ENCODE results near the gene SPPL2B. TPM values are rescaled to one million over a fixed set of nuclear protein-coding genes. Genes with fewer than 3 reads are reported as not detected.
A peak's percentile ranks its signal among the peaks of the same experiment; 100 is the strongest.

SPPL2B gene
- total and polyA plus RNA-seq, 2 experiments from 2014 or later, result 23.5 to 51.0 TPM

DNA sequence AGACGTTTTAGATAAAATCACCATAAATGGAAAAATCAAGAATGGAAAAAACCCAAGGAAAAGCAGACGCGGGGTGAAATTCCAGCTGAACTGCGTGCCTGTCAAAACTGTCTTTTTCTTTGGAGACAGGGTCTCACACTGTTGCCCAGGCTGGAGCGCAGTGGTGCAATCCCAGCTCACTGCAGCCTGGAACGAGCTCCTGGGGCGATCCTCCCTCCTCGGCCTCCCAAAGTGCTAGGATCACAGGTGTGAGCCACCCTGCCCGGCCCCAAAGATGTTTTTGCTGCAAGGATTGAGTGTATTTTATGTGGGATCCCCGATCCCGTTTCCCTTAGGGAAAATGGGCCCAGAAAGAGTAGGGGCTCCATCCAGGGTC lies 45.6 kb upstream of the SPPL2B start:
- Histone ChIP-seq H3K36me3 (ENCODE audit: insufficient read depth) (no peaks in the 10 kb centered on the region), H2AFZ (no peak overlapping the region; the same call in 1 of the 2 replicates), H3K27ac (ENCODE audit: low read depth) (no peak overlapping the region), H4K20me1 (replicated peaks; ENCODE audit: insufficient read depth) (no peaks in the 10 kb centered on the region), H3F3A (replicated peaks; ENCODE audit: low read depth) (0 out of 2 replicates have a peak, but pooled peaks cover 2% of the 10 kb centered on the region), H3K4me2 (peak overlapping the region; percentile 88), H3K79me2 (replicated peaks; ENCODE audit: insufficient read depth) (no peaks in the 10 kb centered on the region), H3K4me3 (peak overlapping the region; percentile 69), H3K4me1 (ENCODE audit: insufficient read depth) (no peaks in the 10 kb centered on the region), H3K9me2 (ENCODE audit: insufficient read depth) (no peaks in the 10 kb centered on the region), H3K27me3 (ENCODE audit: insufficient read depth) (peaks cover 28% of the 10 kb centered on the region)
- DNase-seq (ENCODE audit: low spot score) (no peak), ATAC-seq (no peak)
- H3K9me3 Mint-ChIP-seq, result no peaks in the 10 kb centered on the region; the same call in 2 of the 3 replicates
- H3K4me1 Mint-ChIP-seq, result peaks cover 3% of the 10 kb centered on the region; the same call in 2 of the 3 replicates
- peak overlapping the region; percentile 66 for H3K4me3 Mint-ChIP-seq
- H3K27ac Mint-ChIP-seq, result no peak overlapping the region
- H3K27me3 Mint-ChIP-seq (ENCODE audit: insufficient read depth, low read depth, poor library complexity), result peaks cover 17% of the 10 kb centered on the region
- TF ChIP-seq ZNF331 (CRISPR knock-in tag; IDR thresholded peaks at IDR 0.05; ENCODE audit: low read depth) (no peak), STAT1 (IDR thresholded peaks at IDR 0.05; ENCODE audit: unreplicated experiment) (no peak), EZH2 (IDR thresholded peaks at IDR 0.05; ENCODE audit: low read depth, unreplicated experiment) (no peak), CREB1 (CRISPR knock-in tag; IDR thresholded peaks at IDR 0.05; ENCODE audit: low read depth) (no peak), NANOG (IDR thresholded peaks at IDR 0.05; ENCODE audit: borderline replicate concordance) (no peak), JUNB (IDR thresholded peaks at IDR 0.05; ENCODE audit: unreplicated experiment) (no peak), POLR2AphosphoS5 (IDR thresholded peaks at IDR 0.05; ENCODE audit: low read depth) (no peak), ZNF114 (CRISPR knock-in tag; IDR thresholded peaks at IDR 0.05) (no peak), EZH2phosphoT487 (IDR thresholded peaks at IDR 0.05; ENCODE audit: unreplicated experiment) (no peak)
- TF ChIP-seq, protein P1, sequence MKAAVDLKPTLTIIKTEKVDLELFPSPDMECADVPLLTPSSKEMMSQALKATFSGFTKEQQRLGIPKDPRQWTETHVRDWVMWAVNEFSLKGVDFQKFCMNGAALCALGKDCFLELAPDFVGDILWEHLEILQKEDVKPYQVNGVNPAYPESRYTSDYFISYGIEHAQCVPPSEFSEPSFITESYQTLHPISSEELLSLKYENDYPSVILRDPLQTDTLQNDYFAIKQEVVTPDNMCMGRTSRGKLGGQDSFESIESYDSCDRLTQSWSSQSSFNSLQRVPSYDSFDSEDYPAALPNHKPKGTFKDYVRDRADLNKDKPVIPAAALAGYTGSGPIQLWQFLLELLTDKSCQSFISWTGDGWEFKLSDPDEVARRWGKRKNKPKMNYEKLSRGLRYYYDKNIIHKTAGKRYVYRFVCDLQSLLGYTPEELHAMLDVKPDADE (IDR thresholded peaks at IDR 0.05), result no peak
- TF ChIP-seq, protein P2, sequence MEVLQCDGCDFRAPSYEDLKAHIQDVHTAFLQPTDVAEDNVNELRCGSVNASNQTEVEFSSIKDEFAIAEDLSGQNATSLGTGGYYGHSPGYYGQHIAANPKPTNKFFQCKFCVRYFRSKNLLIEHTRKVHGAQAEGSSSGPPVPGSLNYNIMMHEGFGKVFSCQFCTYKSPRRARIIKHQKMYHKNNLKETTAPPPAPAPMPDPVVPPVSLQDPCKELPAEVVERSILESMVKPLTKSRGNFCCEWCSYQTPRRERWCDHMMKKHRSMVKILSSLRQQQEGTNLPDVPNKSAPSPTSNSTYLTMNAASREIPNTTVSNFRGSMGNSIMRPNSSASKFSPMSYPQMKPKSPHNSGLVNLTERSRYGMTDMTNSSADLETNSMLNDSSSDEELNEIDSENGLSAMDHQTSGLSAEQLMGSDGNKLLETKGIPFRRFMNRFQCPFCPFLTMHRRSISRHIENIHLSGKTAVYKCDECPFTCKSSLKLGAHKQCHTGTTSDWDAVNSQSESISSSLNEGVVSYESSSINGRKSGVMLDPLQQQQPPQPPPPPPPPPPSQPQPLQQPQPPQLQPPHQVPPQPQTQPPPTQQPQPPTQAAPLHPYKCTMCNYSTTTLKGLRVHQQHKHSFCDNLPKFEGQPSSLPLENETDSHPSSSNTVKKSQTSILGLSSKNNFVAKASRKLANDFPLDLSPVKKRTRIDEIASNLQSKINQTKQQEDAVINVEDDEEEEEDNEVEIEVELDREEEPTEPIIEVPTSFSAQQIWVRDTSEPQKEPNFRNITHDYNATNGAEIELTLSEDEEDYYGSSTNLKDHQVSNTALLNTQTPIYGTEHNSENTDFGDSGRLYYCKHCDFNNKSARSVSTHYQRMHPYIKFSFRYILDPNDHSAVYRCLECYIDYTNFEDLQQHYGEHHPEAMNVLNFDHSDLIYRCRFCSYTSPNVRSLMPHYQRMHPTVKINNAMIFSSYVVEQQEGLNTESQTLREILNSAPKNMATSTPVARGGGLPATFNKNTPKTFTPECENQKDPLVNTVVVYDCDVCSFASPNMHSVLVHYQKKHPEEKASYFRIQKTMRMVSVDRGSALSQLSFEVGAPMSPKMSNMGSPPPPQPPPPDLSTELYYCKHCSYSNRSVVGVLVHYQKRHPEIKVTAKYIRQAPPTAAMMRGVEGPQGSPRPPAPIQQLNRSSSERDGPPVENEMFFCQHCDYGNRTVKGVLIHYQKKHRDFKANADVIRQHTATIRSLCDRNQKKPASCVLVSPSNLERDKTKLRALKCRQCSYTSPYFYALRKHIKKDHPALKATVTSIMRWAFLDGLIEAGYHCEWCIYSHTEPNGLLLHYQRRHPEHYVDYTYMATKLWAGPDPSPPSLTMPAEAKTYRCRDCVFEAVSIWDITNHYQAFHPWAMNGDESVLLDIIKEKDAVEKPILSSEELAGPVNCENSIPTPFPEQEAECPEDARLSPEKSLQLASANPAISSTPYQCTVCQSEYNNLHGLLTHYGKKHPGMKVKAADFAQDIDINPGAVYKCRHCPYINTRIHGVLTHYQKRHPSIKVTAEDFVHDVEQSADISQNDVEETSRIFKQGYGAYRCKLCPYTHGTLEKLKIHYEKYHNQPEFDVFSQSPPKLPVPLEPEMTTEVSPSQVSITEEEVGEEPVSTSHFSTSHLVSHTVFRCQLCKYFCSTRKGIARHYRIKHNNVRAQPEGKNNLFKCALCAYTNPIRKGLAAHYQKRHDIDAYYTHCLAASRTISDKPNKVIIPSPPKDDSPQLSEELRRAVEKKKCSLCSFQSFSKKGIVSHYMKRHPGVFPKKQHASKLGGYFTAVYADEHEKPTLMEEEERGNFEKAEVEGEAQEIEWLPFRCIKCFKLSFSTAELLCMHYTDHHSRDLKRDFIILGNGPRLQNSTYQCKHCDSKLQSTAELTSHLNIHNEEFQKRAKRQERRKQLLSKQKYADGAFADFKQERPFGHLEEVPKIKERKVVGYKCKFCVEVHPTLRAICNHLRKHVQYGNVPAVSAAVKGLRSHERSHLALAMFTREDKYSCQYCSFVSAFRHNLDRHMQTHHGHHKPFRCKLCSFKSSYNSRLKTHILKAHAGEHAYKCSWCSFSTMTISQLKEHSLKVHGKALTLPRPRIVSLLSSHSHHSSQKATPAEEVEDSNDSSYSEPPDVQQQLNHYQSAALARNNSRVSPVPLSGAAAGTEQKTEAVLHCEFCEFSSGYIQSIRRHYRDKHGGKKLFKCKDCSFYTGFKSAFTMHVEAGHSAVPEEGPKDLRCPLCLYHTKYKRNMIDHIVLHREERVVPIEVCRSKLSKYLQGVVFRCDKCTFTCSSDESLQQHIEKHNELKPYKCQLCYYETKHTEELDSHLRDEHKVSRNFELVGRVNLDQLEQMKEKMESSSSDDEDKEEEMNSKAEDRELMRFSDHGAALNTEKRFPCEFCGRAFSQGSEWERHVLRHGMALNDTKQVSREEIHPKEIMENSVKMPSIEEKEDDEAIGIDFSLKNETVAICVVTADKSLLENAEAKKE (CRISPR knock-in tag; IDR thresholded peaks at IDR 0.05), result no peak
- TF ChIP-seq, protein P3, sequence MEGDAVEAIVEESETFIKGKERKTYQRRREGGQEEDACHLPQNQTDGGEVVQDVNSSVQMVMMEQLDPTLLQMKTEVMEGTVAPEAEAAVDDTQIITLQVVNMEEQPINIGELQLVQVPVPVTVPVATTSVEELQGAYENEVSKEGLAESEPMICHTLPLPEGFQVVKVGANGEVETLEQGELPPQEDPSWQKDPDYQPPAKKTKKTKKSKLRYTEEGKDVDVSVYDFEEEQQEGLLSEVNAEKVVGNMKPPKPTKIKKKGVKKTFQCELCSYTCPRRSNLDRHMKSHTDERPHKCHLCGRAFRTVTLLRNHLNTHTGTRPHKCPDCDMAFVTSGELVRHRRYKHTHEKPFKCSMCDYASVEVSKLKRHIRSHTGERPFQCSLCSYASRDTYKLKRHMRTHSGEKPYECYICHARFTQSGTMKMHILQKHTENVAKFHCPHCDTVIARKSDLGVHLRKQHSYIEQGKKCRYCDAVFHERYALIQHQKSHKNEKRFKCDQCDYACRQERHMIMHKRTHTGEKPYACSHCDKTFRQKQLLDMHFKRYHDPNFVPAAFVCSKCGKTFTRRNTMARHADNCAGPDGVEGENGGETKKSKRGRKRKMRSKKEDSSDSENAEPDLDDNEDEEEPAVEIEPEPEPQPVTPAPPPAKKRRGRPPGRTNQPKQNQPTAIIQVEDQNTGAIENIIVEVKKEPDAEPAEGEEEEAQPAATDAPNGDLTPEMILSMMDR (conservative IDR thresholded peaks at IDR 0.05; ENCODE audit: low read depth in 2 of 2), result no peak
- TF ChIP-seq, protein P4, sequence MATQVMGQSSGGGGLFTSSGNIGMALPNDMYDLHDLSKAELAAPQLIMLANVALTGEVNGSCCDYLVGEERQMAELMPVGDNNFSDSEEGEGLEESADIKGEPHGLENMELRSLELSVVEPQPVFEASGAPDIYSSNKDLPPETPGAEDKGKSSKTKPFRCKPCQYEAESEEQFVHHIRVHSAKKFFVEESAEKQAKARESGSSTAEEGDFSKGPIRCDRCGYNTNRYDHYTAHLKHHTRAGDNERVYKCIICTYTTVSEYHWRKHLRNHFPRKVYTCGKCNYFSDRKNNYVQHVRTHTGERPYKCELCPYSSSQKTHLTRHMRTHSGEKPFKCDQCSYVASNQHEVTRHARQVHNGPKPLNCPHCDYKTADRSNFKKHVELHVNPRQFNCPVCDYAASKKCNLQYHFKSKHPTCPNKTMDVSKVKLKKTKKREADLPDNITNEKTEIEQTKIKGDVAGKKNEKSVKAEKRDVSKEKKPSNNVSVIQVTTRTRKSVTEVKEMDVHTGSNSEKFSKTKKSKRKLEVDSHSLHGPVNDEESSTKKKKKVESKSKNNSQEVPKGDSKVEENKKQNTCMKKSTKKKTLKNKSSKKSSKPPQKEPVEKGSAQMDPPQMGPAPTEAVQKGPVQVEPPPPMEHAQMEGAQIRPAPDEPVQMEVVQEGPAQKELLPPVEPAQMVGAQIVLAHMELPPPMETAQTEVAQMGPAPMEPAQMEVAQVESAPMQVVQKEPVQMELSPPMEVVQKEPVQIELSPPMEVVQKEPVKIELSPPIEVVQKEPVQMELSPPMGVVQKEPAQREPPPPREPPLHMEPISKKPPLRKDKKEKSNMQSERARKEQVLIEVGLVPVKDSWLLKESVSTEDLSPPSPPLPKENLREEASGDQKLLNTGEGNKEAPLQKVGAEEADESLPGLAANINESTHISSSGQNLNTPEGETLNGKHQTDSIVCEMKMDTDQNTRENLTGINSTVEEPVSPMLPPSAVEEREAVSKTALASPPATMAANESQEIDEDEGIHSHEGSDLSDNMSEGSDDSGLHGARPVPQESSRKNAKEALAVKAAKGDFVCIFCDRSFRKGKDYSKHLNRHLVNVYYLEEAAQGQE (IDR thresholded peaks at IDR 0.05; ENCODE audit: unreplicated experiment), result no peak
- no peaks in the 10 kb centered on the region; the same call in 2 of the 3 replicates for H3K36me3 Mint-ChIP-seq (ENCODE audit: low read depth)
